Loucy (cell line): Measurements from ENCODE around the gene PPP2R5B.

ENCODE experiments used
- H2AFZ ChIP-seq: fragments of 200-600 bp; sonication (generic); 2 replicates; pipeline ENCODE4 v1.6.0; 2016; ENCODE audit warnings: antibody characterized with exemption, mild to moderate bottlenecking, low read length, moderate library complexity
- H3F3A ChIP-seq: fragments of 200-600 bp; 2 replicates; pipeline ENCODE4 v1.6.0; 2016; ENCODE audit warnings: antibody characterized with exemption, low read depth, mild to moderate bottlenecking
- H3K27me3 ChIP-seq: fragments of 200-600 bp; sonication (generic); 2 replicates; pipeline ENCODE4 v1.6.1; 2014; ENCODE audit warnings: low read length, mild to moderate bottlenecking; ENCODE audit not compliant: insufficient read depth, poor library complexity, severe bottlenecking
- H3K36me3 ChIP-seq: fragments of 200-600 bp; sonication (generic); 2 replicates; pipeline ENCODE4 v1.6.1; 2016; ENCODE audit warnings: low read length; ENCODE audit not compliant: insufficient read depth
- H3K4me1 ChIP-seq: fragments of 200-600 bp; sonication (generic); 2 replicates; pipeline ENCODE4 v1.5.1; 2014; ENCODE audit warnings: low read length, mild to moderate bottlenecking; ENCODE audit not compliant: insufficient read depth, poor library complexity, severe bottlenecking
- H3K4me2 ChIP-seq: fragments of 200-600 bp; sonication (generic); 2 replicates; pipeline ENCODE4 v1.6.0; 2014; ENCODE audit warnings: antibody characterized with exemption, low read length, low read depth, mild to moderate bottlenecking; ENCODE audit not compliant: poor library complexity, severe bottlenecking
- H3K4me3 ChIP-seq: fragments of 200-600 bp; sonication (generic); 2 replicates; pipeline ENCODE4 v1.5.1; 2014; ENCODE audit warnings: low read length, mild to moderate bottlenecking, mixed read lengths; ENCODE audit not compliant: poor library complexity, severe bottlenecking
- H3K79me2 ChIP-seq: fragments of 200-600 bp; sonication (generic); 2 replicates; pipeline ENCODE4 v1.6.1; 2014; ENCODE audit warnings: low read length; ENCODE audit not compliant: insufficient read depth
- H3K9ac ChIP-seq: fragments of 200-600 bp; sonication (generic); 2 replicates; pipeline ENCODE4 v1.6.0; 2014; ENCODE audit warnings: mild to moderate bottlenecking, low read depth, low read length, moderate library complexity; ENCODE audit not compliant: poor library complexity, severe bottlenecking
- H3K9me2 ChIP-seq: fragments of 200-600 bp; sonication (generic); replicated peaks from 2 replicates; pipeline ENCODE4 v1.6.1; 2016; ENCODE audit warnings: low read depth, low read length, mixed read lengths
- H3K9me3 ChIP-seq: fragments of 200-600 bp; sonication (generic); 2 replicates; pipeline ENCODE4 v1.6.1; 2014; ENCODE audit warnings: mild to moderate bottlenecking, antibody characterized with exemption, low read length, low read depth; ENCODE audit not compliant: insufficient read depth
- H4K20me1 ChIP-seq: fragments of 200-600 bp; sonication (generic); 2 replicates; pipeline ENCODE4 v1.6.0; 2014; ENCODE audit warnings: antibody characterized with exemption, low read length, mild to moderate bottlenecking; ENCODE audit not compliant: insufficient read depth, poor library complexity, severe bottlenecking
- CTCF ChIP-seq: fragments of 200-600 bp; sonication (generic); conservative IDR thresholded peaks from 2 replicates; pipeline ENCODE4 v1.5.1; 2014; ENCODE audit warnings: mild to moderate bottlenecking, antibody characterized with exemption, low read length
- EZH2phosphoT487 ChIP-seq: fragments of 200-600 bp; IDR thresholded peaks from 2 replicates; pipeline ENCODE4 v1.6.1; 2018; ENCODE audit warnings: antibody characterized with exemption, mild to moderate bottlenecking, moderate library complexity, borderline replicate concordance

Gene PPP2R5B

GRCh38 chr11:64903291-64903833, 21.1 kb upstream of the PPP2R5B start:
- Histone ChIP-seq H3K27me3 (no peaks in the 10 kb centered on the region), H3K9me3 (no peaks in the 10 kb centered on the region), H3F3A (no peaks in the 10 kb centered on the region), H3K4me2 (no peak overlapping the region), H3K4me3 (no peak overlapping the region), H4K20me1 (no peaks in the 10 kb centered on the region), H2AFZ (no peak overlapping the region), H3K36me3 (peaks cover 6% of the 10 kb centered on the region; the same call in 1 of the 2 replicates), H3K4me1 (no peaks in the 10 kb centered on the region), H3K9ac (no peak overlapping the region), H3K9me2 (no peaks in the 10 kb centered on the region), H3K79me2 (no peaks in the 10 kb centered on the region)
- TF ChIP-seq EZH2phosphoT487 (no peak), CTCF (no peak)

GRCh38 chr11:64905516-64906313, 18.8 kb upstream of the PPP2R5B start:
- Histone ChIP-seq H4K20me1 (no peaks in the 10 kb centered on the region), H3F3A (no peaks in the 10 kb centered on the region), H3K9ac (no peak overlapping the region), H3K9me2 (no peaks in the 10 kb centered on the region), H3K4me3 (no peak overlapping the region), H3K4me2 (no peak overlapping the region), H3K79me2 (no peaks in the 10 kb centered on the region), H3K36me3 (peaks cover 7% of the 10 kb centered on the region; the same call in 1 of the 2 replicates), H3K27me3 (no peaks in the 10 kb centered on the region), H3K9me3 (no peaks in the 10 kb centered on the region), H3K4me1 (no peaks in the 10 kb centered on the region), H2AFZ (no peak overlapping the region)
- TF ChIP-seq EZH2phosphoT487, result no peak
- no peak for TF ChIP-seq CTCF

GRCh38 chr11:64906314-64906635, 18.2 kb upstream of the PPP2R5B start:
- Histone ChIP-seq H3K9me3 (no peaks in the 10 kb centered on the region), H2AFZ (no peak overlapping the region), H3F3A (no peaks in the 10 kb centered on the region), H3K36me3 (peaks cover 11% of the 10 kb centered on the region; the same call in 1 of the 2 replicates), H3K4me3 (no peak overlapping the region), H3K9me2 (no peaks in the 10 kb centered on the region), H3K4me1 (no peaks in the 10 kb centered on the region), H3K79me2 (no peaks in the 10 kb centered on the region), H3K27me3 (no peaks in the 10 kb centered on the region), H3K4me2 (no peak overlapping the region), H4K20me1 (no peaks in the 10 kb centered on the region), H3K9ac (no peak overlapping the region)
- TF ChIP-seq CTCF (no peak), EZH2phosphoT487 (no peak)
